Transverse colon (tissue), 4 donors: ENCODE data around the gene RABL2A. TPM values are rescaled to one million over a fixed set of nuclear protein-coding genes. Genes with fewer than 3 reads are reported as not detected.
"Not testable (repeated sequence)": the region's sequence is repeated elsewhere in the genome, so short reads cannot be mapped to it uniquely, and the experiment has no call there.

ENCODE experiments used
- DNase-seq: peaks from one replicate; pipeline ENCODE4 v3.0.0-alpha.2; 2019
- H3K27ac ChIP-seq, 4 donors: fragments of 200-600 bp; sonication (generic); 2 replicates each; pipeline ENCODE4 v1.5.1; 2016 to 2018; ENCODE audit warnings: inconsistent platforms in 4 of 4
- H3K27me3 ChIP-seq: fragments of 200-600 bp; sonication (generic); 2 replicates; pipeline ENCODE4 v1.5.1; 2017; ENCODE audit warnings: inconsistent platforms
- H3K36me3 ChIP-seq, 4 donors: fragments of 200-600 bp; sonication (generic); 2 replicates each; pipeline ENCODE4 v1.5.1; 2017 to 2019; ENCODE audit warnings: inconsistent platforms in 4 of 4
- H3K4me1 ChIP-seq, 4 donors: fragments of 200-600 bp; sonication (generic); 2 replicates each; pipeline ENCODE4 v1.5.1; 2017 to 2020; ENCODE audit warnings: inconsistent platforms in 4 of 4
- H3K4me3 ChIP-seq, 4 donors: fragments of 200-600 bp; sonication (generic); 1 replicate in 1 of 4; 2 replicates in 3 of 4; pipeline versions ENCODE4 v1.5.1 to v1.6.1; 2017 to 2019; ENCODE audit warnings: inconsistent platforms in 4 of 4
- H3K9me3 ChIP-seq, 2 donors: fragments of 200-600 bp; sonication (generic); 2 replicates each; pipeline ENCODE4 v1.5.1; 2017 to 2019; ENCODE audit warnings: inconsistent platforms in 2 of 2
- CTCF ChIP-seq, 5 experiments: fragments of 200-600 bp in 3 of 5; fragments of 450-650 bp in 2 of 5; sonication (generic) in 3 of 5; IDR thresholded peaks; 1 replicate in 2 of 5; 2 replicates in 3 of 5; pipeline ENCODE4 v1.5.1; 2016 to 2017; ENCODE audit warnings: antibody characterized with exemption in 5 of 5, inconsistent platforms in 3 of 5, mild to moderate bottlenecking in 2 of 5, moderate library complexity in 1 of 5
- EP300 ChIP-seq: sonication (generic); formaldehyde crosslinking; IDR thresholded peaks from one replicate; pipeline ENCODE4 v1.6.1; 2017; ENCODE audit warnings: antibody characterized with exemption, low read depth
- POLR2A ChIP-seq: fragments of 450-650 bp; IDR thresholded peaks from one replicate; pipeline ENCODE4 v1.6.1; 2016; ENCODE audit warnings: antibody characterized with exemption, mild to moderate bottlenecking, moderate library complexity
- POLR2AphosphoS5 ChIP-seq, 3 donors: sonication (generic); formaldehyde crosslinking; IDR thresholded peaks; one replicate each; pipeline ENCODE4 v1.6.1; 2016; ENCODE audit warnings: antibody characterized with exemption in 3 of 3
- WGBS, 2 donors: methylation state at CpG; one replicate each; pipeline ENCODE4 v1.1.5; 2018; ENCODE audit warnings: low coverage in 1 of 2; 5-methylcytosine and 5-hydroxymethylcytosine counted together
- in situ Hi-C, 4 donors: fragments of 200-750 bp; cut with MboI; loops; one replicate each; pipeline versions ENCODE4 v1.15.0 to v1.15.1; 2017; ENCODE audit warnings: low sequenced_read_pairs in 3 of 4, low pct_ligation_motif_present in 1 of 4, low pct_unique_long_range_greater_than_20kb in 1 of 4
- intact Hi-C: fragments of 100-400 bp; cut with DNase I; formaldehyde crosslinking; loops from one replicate; pipeline ENCODE4 v1.15.1; 2023; ENCODE audit warnings: low total_unique reads
- total RNA-seq, 4 donors: library from RNA; depleted of rRNA; stranded (reverse); fragments of >200 nt; gene quantifications; one replicate each; pipeline ENCODE4 v1.1.0, GENCODE V29; 2016

The RABL2A gene
- total RNA-seq, 4 donors from 2014 or later, result 13.5 to 44.8 (median 16.6) TPM

GRCh38 chr2:113602869-113603466 is 24.1 kb upstream of the RABL2A start:
- no peak for TF ChIP-seq CTCF (IDR thresholded peaks at IDR 0.05)
- TF ChIP-seq POLR2A, result no peak
- no peak for TF ChIP-seq EP300
- TF ChIP-seq POLR2AphosphoS5 (IDR thresholded peaks at IDR 0.05), result no peak
- no peak for DNase-seq
- peaks cover 0 to 7% (median 3%) of the 10 kb centered on the region in 4 donors for H3K4me1 ChIP-seq
- in situ Hi-C loops (no loop called here), intact Hi-C loops (no loop called here)
- H3K4me3 ChIP-seq, result peak overlapping the region in 3 of 4 donors; percentile 11 to 56 (median 34)
- peak overlapping the region; percentile 89 to 99 (median 92) for H3K27ac ChIP-seq
- H3K36me3 ChIP-seq, result no peaks in the 10 kb centered on the region
- H3K9me3 ChIP-seq, result no peaks in the 10 kb centered on the region
- 41 to 83% methylated on average over 1 to 2 of the region's 2 CpGs for WGBS, 2 donors
- H3K27me3 ChIP-seq, result no peaks in the 10 kb centered on the region

GRCh38 chr2:113603467-113604084 is 23.5 kb upstream of the RABL2A start:
- TF ChIP-seq POLR2A (peak; percentile 70), POLR2AphosphoS5 (IDR thresholded peaks at IDR 0.05) (peak; percentile 47 to 73 (median 59))
- H3K9me3 ChIP-seq, H3K4me1 ChIP-seq, intact Hi-C loops, H3K36me3 ChIP-seq, H3K27me3 ChIP-seq, in situ Hi-C loops: not testable (repeated sequence)
- Histone ChIP-seq H3K4me3 (peak overlapping the region; percentile 48 to 79 (median 56)), H3K27ac (peak overlapping the region; percentile 89 to 99 (median 92))
- WGBS, 2 donors, result 35% methylated on average over 82 of the region's 84 CpGs; no CpG with 5 or more reads in 1 of the 2 donors
- DNase-seq, result peak; percentile 90

DNA sequence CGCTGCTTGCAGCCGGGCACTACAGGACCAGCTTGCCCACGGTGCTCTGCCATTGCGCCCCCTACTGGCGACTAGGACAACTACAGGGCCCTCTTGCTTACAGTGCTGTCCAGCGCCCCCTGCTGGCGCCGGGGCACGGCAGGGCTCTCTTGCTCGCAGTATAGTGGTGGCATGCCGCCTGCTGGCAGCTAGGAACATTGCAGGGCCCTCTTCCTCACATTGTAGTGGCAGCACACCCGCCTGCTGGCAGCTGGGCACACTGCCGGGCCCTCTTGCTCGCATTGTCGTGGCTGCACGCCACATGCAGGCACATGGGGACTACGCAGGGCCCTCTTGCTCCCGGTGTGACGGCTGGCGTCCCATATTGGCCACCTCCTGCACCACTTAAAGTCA is 23.0 kb upstream of the RABL2A start:
- TF ChIP-seq CTCF (IDR thresholded peaks at IDR 0.05) (peak; percentile 100), POLR2AphosphoS5 (IDR thresholded peaks at IDR 0.05) (peak; percentile 58 to 82 (median 72))
- in situ Hi-C loops, result not testable (repeated sequence)
- 3% methylated on average over 20 of the region's 20 CpGs; no CpG with 5 or more reads in 1 of the 2 donors for whole genome bisulfite sequencing, 2 donors

GRCh38 chr2:113604661-113605060 is 22.4 kb upstream of the RABL2A start:
- H3K27ac ChIP-seq, result peak overlapping the region; percentile 89 to 99 (median 92)
- H3K4me3 ChIP-seq, result peak overlapping the region in 1 of 4 donors; percentile 64
- H3K9me3 ChIP-seq, DNase-seq, H3K27me3 ChIP-seq, H3K4me1 ChIP-seq, in situ Hi-C loops, intact Hi-C loops, H3K36me3 ChIP-seq: not testable (repeated sequence)
- WGBS, 2 donors, result 52 to 63% methylated on average over 2 to 5 of the region's 5 CpGs

More for the DNA sequence above, 23.0 kb upstream of the RABL2A start:
- H3K36me3 ChIP-seq, H3K27me3 ChIP-seq, H3K9me3 ChIP-seq, intact Hi-C loops, H3K4me1 ChIP-seq: not testable (repeated sequence)
- Histone ChIP-seq H3K27ac (peak overlapping the region; percentile 89 to 99 (median 92)), H3K4me3 (peak overlapping the region; percentile 48 to 79 (median 56))
- DNase-seq, result peak; percentile 95

DNA sequence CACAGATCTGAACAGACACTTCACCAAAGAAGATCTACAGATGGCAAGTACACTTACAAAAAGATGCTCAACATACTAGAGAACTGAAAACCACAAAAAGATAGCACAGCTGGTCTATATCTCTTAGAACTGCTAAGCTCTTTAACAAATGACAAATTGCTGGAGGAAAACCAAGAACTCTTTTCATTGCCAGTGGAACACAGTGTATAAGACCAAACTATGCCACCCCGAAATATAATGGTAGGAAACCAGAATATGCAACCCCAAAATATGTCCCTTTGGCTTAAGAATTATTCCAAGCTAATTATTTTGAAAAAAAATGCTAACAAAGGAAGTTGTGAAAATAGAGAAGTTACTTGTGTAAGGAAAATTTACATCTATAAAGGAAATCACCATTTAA is 21.0 kb upstream of the RABL2A start:
- H3K4me1 ChIP-seq, H3K27ac ChIP-seq, H3K9me3 ChIP-seq, DNase-seq, H3K36me3 ChIP-seq, H3K27me3 ChIP-seq, H3K4me3 ChIP-seq, in situ Hi-C loops, intact Hi-C loops: not testable (repeated sequence)
- 64 to 75% methylated on average over 1 of the region's 1 CpG for WGBS, 2 donors

GRCh38 chr2:113609822-113610221 is 17.2 kb upstream of the RABL2A start:
- H3K27ac ChIP-seq, intact Hi-C loops: not testable (repeated sequence)

DNA sequence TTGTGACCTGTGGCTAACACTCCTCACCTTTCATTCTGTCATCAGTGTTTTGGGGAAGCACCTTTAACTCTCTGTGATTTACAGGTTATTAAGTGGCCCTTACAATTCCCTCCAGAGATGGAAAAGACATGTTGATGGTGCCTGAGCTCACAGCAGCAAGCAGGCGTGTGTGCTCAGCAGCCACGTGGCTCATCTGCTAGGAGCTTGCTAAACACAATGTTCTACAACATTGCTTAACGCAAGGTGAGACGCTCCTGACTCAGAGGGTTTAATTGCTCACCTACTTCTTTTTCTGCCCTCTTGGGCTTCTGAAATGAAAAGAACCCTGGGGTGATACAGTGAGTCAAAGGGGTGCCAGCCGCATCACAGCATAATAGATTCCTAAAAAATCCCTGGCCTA is 6.1 kb upstream of the RABL2A start:
- no CpG with 5 or more reads among the region's 5 CpGs for WGBS, 2 donors
- intact Hi-C loops, H3K27ac ChIP-seq, DNase-seq, H3K4me1 ChIP-seq, in situ Hi-C loops, H3K9me3 ChIP-seq, H3K36me3 ChIP-seq, H3K27me3 ChIP-seq, H3K4me3 ChIP-seq: not testable (repeated sequence)

More at GRCh38 chr2:113609822-113610221, 17.2 kb upstream of the RABL2A start:
- WGBS, 2 donors, result 85% methylated on average over 4 of the region's 7 CpGs; no CpG with 5 or more reads in 1 of the 2 donors
- H3K4me1 ChIP-seq, in situ Hi-C loops, H3K4me3 ChIP-seq, DNase-seq, H3K36me3 ChIP-seq, H3K27me3 ChIP-seq, H3K9me3 ChIP-seq: not testable (repeated sequence)

DNA sequence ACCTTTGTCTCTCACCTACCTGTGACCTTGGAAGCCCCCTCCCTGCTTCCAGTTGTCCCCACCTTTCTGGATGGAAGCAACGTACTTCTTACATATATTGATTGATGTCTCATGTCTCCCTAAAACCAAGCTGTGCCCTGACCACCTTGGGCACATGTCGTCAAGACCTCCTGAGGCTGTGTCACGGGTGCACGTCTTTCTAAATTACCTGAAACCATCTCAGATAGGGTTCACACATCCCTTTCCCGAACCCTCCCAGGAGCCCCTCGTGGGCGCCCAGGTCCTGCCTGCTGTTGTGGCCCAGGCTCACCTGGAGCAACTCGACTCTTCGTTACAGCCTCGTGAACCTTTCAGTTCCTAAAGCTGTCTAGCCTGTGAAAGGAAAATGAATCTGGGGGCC is 1.2 kb upstream of the RABL2A start:
- H3K27me3 ChIP-seq, H3K9me3 ChIP-seq, H3K36me3 ChIP-seq, H3K4me1 ChIP-seq, H3K27ac ChIP-seq, H3K4me3 ChIP-seq, in situ Hi-C loops, intact Hi-C loops: not testable (repeated sequence)
- peak; percentile 8 for DNase-seq
- WGBS, 2 donors, result 0 to 58% methylated on average over 1 to 7 of the region's 10 CpGs
